GM12878 (cell line): ENCODE measurements around the gene TNK2.

Source experiments
- BHLHE40 ChIP-seq, 2 experiments: fragments of 450-650 bp in 1 of 2; IDR thresholded peaks; 2 replicates each; pipeline ENCODE4 v1.6.1; 2011 to 2017; ENCODE audit warnings: low read depth in 2 of 2, borderline replicate concordance in 1 of 2, improper control_type of control experiment in 1 of 2, low read length in 1 of 2, mild to moderate bottlenecking in 1 of 2
- FOS ChIP-seq: IDR thresholded peaks from 3 replicates; pipeline ENCODE4 v1.6.1; 2011; ENCODE audit warnings: borderline replicate concordance; ENCODE audit not compliant: insufficient read length; ENCODE audit errors: extremely low read depth
- MTA2 ChIP-seq: fragments of 450-650 bp; IDR thresholded peaks from 2 replicates; pipeline ENCODE4 v1.6.1; 2016; ENCODE audit warnings: low read depth, mild to moderate bottlenecking, moderate library complexity
- TF ChIP-seq, protein P1 (sequence below), 3 experiments: IDR thresholded peaks in 2 of 3; conservative IDR thresholded peaks in 1 of 3; 2 replicates each; pipeline ENCODE4 v1.5.1; 2011; ENCODE audit warnings: low read depth in 3 of 3, low read length in 3 of 3, mild to moderate bottlenecking in 3 of 3, control low read depth in 2 of 3, moderate library complexity in 2 of 3, inconsistent platforms in 1 of 3, mixed read lengths in 1 of 3; ENCODE audit not compliant: control insufficient read depth in 2 of 3, insufficient read depth in 1 of 3; ENCODE audit errors: extremely low read depth in 1 of 3

DNA sequence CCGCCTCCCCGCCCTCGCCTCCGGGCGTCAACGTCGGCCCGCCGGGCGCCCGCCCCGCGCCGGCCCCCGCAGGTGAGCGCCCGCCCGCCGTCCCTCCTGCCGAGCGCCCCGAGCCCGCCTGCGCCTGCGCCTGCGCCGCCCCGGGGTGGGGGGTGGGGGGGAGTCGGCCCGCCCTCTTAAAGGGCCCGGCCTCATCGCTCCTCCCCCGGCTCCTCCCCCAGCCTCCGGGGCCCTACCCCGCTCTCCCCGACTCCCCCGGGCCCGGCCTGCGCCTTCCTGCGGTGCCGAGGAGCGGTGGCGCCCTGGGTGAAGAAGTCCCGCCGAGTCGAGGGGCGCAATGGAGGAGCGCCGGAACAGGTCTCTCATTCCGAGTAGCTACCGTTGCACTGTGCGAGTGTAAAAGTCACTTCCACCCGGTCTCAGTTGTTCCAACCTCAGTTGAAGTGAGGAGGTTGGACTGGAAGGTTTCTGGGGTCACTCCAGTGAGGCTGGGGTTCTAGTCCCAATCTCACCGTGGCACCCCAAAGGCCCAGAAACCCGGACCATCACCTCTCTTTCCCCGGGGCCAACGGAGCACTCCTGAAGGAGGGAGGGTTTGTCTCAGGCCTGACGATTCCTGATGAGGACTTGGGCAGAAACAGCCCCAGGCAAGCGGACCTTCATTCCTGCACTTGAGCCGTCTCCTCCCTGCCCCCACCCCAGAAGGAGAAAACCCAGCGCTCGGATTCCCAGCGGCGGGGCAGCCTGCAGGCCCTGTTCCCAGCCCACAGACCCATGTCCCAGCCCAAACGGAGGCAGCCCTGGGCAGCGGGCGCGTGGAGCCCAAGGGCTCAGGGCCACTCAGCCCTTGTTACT lies 1.5 kb upstream of the TNK2 start:
- TF ChIP-seq BHLHE40 (IDR thresholded peaks at IDR 0.05; ENCODE audit: borderline replicate concordance in 1 of 2, low read depth in 2 of 2, low read length in 1 of 2) (peak; percentile 5 to 44; a peak in 1 of 4 replicates), FOS (no peak), MTA2 (no peak)
- TF ChIP-seq, protein P1, sequence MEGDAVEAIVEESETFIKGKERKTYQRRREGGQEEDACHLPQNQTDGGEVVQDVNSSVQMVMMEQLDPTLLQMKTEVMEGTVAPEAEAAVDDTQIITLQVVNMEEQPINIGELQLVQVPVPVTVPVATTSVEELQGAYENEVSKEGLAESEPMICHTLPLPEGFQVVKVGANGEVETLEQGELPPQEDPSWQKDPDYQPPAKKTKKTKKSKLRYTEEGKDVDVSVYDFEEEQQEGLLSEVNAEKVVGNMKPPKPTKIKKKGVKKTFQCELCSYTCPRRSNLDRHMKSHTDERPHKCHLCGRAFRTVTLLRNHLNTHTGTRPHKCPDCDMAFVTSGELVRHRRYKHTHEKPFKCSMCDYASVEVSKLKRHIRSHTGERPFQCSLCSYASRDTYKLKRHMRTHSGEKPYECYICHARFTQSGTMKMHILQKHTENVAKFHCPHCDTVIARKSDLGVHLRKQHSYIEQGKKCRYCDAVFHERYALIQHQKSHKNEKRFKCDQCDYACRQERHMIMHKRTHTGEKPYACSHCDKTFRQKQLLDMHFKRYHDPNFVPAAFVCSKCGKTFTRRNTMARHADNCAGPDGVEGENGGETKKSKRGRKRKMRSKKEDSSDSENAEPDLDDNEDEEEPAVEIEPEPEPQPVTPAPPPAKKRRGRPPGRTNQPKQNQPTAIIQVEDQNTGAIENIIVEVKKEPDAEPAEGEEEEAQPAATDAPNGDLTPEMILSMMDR (IDR thresholded peaks at IDR 0.05 in 2 of 3, conservative IDR thresholded peaks at IDR 0.05 in 1 of 3; ENCODE audit: control insufficient read depth in 2 of 3, extremely low read depth in 1 of 3, insufficient read depth in 1 of 3, low read depth in 3 of 3, low read length in 3 of 3) = no peak
